ENCODE measurements around the gene MED14. TPM values are rescaled to one million over a fixed set of nuclear protein-coding genes. Genes with fewer than 3 reads are reported as not detected.

Gene MED14
- total RNA-seq, 1 donor from 2014 or later: 46.2 TPM

DNA sequence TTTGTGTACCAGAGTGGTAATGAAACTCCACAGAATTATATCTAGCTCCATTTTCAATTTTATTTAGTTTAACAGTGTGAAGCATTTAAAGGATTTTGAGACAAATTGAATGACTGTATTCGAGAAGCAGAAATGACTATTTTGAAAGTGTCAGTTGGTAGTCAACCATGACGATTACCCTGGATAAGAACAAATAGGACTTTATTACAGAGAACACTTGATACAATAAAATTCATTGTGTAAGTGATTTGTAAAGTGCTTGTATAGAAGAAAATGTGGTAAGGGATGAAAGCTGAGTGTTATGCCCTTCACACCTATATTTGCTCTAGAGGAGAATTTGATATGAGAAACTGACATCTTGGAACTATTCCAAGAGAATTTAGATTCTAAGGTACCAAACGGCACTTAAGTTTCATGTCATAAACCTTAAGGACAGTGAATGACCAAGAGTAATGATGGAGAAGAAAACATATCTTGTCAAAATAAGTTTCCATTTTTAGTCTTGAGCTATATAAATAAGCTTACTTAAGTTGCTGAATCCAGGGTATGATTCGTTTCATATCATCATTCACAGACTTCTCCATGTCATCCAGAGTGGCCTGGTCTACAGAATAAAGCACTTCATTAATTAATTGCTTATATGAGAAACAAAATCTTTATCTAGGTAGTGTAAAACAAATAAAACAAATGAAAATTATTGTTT, 34.6 kb downstream of the MED14 start:
- Mint-ChIP-seq H3K36me3 (no peaks in the 10 kb centered on the region), H3K4me1 (ENCODE audit: unreplicated experiment) (no peaks in the 10 kb centered on the region)

DNA sequence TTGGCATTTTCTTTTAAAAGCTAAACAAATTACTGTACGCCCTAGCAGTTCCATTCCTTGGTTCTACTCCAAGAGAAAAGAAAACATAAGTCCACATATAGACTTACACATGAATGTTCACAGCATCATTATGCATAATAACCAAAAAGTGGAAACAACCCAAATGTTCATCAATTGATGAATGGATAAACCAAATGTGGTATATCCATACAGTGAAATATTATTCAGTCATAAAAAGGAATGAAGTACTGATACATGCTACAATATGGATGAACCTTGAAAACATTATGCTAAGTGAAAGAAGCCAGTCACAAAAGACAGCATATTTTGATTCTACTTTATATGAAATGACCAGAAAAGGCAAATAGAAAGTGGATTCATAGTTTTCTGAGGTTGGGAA, 36.5 kb downstream of the MED14 start:
- no peak overlapping the region for H3K4me3 Mint-ChIP-seq
- H3K4me1 Mint-ChIP-seq (ENCODE audit: unreplicated experiment): no peaks in the 10 kb centered on the region
- peaks cover 8% of the 10 kb centered on the region for H3K36me3 Mint-ChIP-seq
- no peak overlapping the region for H3K27ac Mint-ChIP-seq
- no peaks in the 10 kb centered on the region for H3K9me3 Mint-ChIP-seq
- DNase-seq (ENCODE audit: extremely low spot score, unreplicated experiment): no peak
- H3K27me3 Mint-ChIP-seq: no peaks in the 10 kb centered on the region
- TF ChIP-seq, protein P1, sequence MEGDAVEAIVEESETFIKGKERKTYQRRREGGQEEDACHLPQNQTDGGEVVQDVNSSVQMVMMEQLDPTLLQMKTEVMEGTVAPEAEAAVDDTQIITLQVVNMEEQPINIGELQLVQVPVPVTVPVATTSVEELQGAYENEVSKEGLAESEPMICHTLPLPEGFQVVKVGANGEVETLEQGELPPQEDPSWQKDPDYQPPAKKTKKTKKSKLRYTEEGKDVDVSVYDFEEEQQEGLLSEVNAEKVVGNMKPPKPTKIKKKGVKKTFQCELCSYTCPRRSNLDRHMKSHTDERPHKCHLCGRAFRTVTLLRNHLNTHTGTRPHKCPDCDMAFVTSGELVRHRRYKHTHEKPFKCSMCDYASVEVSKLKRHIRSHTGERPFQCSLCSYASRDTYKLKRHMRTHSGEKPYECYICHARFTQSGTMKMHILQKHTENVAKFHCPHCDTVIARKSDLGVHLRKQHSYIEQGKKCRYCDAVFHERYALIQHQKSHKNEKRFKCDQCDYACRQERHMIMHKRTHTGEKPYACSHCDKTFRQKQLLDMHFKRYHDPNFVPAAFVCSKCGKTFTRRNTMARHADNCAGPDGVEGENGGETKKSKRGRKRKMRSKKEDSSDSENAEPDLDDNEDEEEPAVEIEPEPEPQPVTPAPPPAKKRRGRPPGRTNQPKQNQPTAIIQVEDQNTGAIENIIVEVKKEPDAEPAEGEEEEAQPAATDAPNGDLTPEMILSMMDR (conservative IDR thresholded peaks at IDR 0.05): no peak

More for the DNA sequence above, 34.6 kb downstream of the MED14 start:
- no peaks in the 10 kb centered on the region for H3K27me3 Mint-ChIP-seq
- TF ChIP-seq, protein P1 (conservative IDR thresholded peaks at IDR 0.05): no peak
- no peak overlapping the region for H3K4me3 Mint-ChIP-seq
- no peak for DNase-seq (ENCODE audit: extremely low spot score, unreplicated experiment)
- no peaks in the 10 kb centered on the region for H3K9me3 Mint-ChIP-seq
- no peak overlapping the region for H3K27ac Mint-ChIP-seq

DNA sequence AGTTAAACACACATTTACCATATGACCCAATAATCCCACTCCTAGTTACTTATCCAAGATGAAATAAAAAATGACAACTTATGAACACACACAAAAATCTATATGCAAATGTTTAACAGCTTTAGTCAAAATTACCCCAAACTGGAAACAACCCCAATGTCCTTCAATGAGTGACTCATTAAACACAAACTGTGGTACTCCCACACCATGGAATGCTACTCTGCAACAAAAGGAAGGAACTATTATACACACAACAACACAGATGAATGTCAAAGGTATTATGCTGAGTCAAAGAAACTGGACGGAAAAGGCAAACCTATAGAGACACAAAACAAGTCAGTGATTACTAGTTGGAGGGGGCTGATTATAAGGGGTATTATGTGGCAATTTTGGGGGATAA, 40.5 kb downstream of the MED14 start:
- Mint-ChIP-seq H3K36me3 (peaks cover 16% of the 10 kb centered on the region), H3K4me3 (no peak overlapping the region), H3K27me3 (no peaks in the 10 kb centered on the region), H3K9me3 (no peaks in the 10 kb centered on the region), H3K27ac (peak overlapping the region; percentile 7), H3K4me1 (ENCODE audit: unreplicated experiment) (no peaks in the 10 kb centered on the region)
- no peak for DNase-seq (ENCODE audit: extremely low spot score, unreplicated experiment)
- TF ChIP-seq, protein P1 (conservative IDR thresholded peaks at IDR 0.05): no peak

DNA sequence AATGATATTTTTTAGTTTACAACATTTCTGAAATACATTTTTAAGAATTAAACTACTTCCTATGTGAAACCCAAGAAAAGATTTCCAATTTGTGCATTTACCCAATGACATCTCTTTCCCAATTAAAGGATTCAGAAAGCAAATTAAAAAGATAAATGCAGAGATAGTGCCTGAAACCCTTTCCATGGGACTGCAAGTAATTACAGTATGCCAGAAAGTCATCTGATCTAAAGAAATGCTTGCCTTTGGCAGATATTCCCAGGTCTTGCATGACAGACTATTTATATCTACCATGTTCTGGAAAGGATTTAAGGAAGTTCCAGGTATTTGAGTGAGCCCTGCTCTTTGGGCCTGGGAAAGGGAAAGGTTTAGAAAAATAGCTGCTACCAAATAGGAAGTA, 46.4 kb downstream of the MED14 start:
- Mint-ChIP-seq H3K9me3 (no peaks in the 10 kb centered on the region), H3K4me3 (no peak overlapping the region), H3K4me1 (ENCODE audit: unreplicated experiment) (peaks cover 14% of the 10 kb centered on the region), H3K27ac (no peak overlapping the region), H3K27me3 (no peaks in the 10 kb centered on the region), H3K36me3 (peaks cover 11% of the 10 kb centered on the region)
- no peak for DNase-seq (ENCODE audit: extremely low spot score, unreplicated experiment)
- TF ChIP-seq, protein P1 (conservative IDR thresholded peaks at IDR 0.05): no peak

DNA sequence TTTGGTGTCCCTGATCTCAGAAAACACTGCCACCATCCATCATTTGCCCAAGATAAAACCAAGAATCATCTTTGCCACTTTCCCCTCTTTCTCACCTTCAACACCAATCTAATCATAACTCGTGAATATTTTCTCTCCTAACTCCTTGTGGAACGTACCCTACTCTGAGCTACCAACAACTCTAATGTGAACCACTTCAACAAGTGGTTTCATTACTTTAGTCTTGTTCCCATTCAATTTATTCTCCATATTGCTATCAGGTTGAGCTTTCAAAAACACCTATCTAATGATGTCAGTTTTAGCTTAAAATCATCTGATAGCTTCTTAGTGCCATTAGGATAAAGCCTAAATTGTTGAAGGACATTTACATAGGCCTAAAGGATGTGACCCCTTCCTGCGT, 48.2 kb downstream of the MED14 start:
- peaks cover 14% of the 10 kb centered on the region for H3K4me1 Mint-ChIP-seq (ENCODE audit: unreplicated experiment)
- no peaks in the 10 kb centered on the region for H3K9me3 Mint-ChIP-seq
- H3K36me3 Mint-ChIP-seq: peaks cover 3% of the 10 kb centered on the region
- H3K27me3 Mint-ChIP-seq: no peaks in the 10 kb centered on the region
- no peak for DNase-seq (ENCODE audit: extremely low spot score, unreplicated experiment)
- no peak overlapping the region for H3K4me3 Mint-ChIP-seq
- TF ChIP-seq, protein P1 (conservative IDR thresholded peaks at IDR 0.05): no peak
- no peak overlapping the region for H3K27ac Mint-ChIP-seq

All from type B pancreatic cell (in vitro differentiated cells).